ENCODE measurements around the gene THADA.

DNA sequence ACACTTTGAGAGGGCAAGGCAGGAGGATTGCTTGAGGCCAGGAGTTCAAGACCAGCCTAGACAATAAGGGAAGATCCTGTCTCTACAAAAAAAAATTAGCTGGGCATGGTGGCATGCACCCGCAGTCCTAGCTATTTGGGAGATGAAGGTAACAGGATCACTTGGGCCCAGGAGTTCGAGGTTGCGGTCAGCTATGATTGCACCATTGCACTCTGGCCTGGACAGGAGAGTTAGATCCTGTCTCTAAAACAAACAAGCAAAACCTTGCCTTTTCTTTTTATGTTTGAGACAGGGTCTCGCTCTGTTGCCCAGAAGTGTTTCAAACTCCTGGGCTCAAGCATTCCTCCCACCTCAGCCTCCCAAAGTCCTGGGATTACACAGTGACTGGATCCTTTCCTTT, 14.5 kb upstream of the THADA start:
- TF ChIP-seq, protein P1, sequence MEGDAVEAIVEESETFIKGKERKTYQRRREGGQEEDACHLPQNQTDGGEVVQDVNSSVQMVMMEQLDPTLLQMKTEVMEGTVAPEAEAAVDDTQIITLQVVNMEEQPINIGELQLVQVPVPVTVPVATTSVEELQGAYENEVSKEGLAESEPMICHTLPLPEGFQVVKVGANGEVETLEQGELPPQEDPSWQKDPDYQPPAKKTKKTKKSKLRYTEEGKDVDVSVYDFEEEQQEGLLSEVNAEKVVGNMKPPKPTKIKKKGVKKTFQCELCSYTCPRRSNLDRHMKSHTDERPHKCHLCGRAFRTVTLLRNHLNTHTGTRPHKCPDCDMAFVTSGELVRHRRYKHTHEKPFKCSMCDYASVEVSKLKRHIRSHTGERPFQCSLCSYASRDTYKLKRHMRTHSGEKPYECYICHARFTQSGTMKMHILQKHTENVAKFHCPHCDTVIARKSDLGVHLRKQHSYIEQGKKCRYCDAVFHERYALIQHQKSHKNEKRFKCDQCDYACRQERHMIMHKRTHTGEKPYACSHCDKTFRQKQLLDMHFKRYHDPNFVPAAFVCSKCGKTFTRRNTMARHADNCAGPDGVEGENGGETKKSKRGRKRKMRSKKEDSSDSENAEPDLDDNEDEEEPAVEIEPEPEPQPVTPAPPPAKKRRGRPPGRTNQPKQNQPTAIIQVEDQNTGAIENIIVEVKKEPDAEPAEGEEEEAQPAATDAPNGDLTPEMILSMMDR (IDR thresholded peaks at IDR 0.05): no peak
- TF ChIP-seq POLR2A (IDR thresholded peaks at IDR 0.05) (no peak), EP300 (IDR thresholded peaks at IDR 0.05) (no peak)
